ENCODE results near the gene NTNG1.

DNA sequence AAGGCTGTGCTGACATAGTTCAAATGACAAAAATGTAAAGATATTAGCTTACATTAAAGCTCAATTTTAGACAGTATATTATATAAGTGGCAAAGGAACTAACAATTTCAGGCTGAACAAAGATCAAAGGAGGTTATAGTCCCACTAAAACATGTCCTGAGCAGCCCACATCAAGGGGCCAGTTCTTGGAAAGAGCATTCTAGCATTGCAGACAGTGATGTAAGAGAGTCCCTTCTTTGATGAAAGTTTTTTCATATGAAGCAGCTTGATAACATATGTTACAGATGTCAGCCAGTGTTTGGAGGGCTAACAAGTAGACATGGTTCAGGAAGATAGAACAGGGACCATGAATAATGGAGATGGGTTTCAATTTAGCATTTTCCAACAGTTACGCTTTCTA, 301.7 kb downstream of the NTNG1 start:
- TF ChIP-seq ZFP37 (CRISPR knock-in tag; IDR thresholded peaks at IDR 0.05; ENCODE audit: borderline replicate concordance) = no peak
- TF ChIP-seq, protein P1, sequence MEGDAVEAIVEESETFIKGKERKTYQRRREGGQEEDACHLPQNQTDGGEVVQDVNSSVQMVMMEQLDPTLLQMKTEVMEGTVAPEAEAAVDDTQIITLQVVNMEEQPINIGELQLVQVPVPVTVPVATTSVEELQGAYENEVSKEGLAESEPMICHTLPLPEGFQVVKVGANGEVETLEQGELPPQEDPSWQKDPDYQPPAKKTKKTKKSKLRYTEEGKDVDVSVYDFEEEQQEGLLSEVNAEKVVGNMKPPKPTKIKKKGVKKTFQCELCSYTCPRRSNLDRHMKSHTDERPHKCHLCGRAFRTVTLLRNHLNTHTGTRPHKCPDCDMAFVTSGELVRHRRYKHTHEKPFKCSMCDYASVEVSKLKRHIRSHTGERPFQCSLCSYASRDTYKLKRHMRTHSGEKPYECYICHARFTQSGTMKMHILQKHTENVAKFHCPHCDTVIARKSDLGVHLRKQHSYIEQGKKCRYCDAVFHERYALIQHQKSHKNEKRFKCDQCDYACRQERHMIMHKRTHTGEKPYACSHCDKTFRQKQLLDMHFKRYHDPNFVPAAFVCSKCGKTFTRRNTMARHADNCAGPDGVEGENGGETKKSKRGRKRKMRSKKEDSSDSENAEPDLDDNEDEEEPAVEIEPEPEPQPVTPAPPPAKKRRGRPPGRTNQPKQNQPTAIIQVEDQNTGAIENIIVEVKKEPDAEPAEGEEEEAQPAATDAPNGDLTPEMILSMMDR (CRISPR knock-in tag; IDR thresholded peaks at IDR 0.05) = no peak
